H1 (cell line): Measurements from ENCODE around the gene ZNF74. TPM values are rescaled to one million over a fixed set of nuclear protein-coding genes. Genes with fewer than 3 reads are reported as not detected.

Source experiments
- CTCF ChIA-PET: fragments of 300-600 bp; sonication (Branson Sonifier 250); formaldehyde crosslinking; loops from one replicate; lab custom pipeline; 2021; ENCODE audit not compliant: partially characterized antibody; lab: Charles Lee
- POLR2A ChIA-PET: fragments of 300-600 bp; sonication (Branson Sonifier 250); formaldehyde crosslinking; loops from one replicate; lab custom pipeline; 2021; ENCODE audit warnings: inconsistent platforms; ENCODE audit not compliant: partially characterized antibody; lab: Charles Lee
- DNase-seq, 2 experiments: peaks; one replicate each; pipeline versions ENCODE4 v3.0.0 to v3.0.0-alpha.2; 2010 to 2022; ENCODE audit warnings: low spot score in 2 of 2, low read depth in 1 of 2, mixed read lengths in 1 of 2
- FAIRE-seq: peaks from 2 replicates; lab custom pipeline; 2011; peaks lifted over from hg19 to GRCh38; lab: Jason Lieb, UNC
- H2AFZ ChIP-seq: 2 replicates; pipeline ENCODE4 v1.8.1; 2012; ENCODE audit warnings: low read length, inconsistent platforms
- H2AK5ac ChIP-seq: 2 replicates; pipeline ENCODE4 v1.6.1; 2013; ENCODE audit warnings: low read depth, low read length
- H2BK120ac ChIP-seq: replicated peaks from 2 replicates; pipeline ENCODE3; 2013; ENCODE audit warnings: low read depth, low read length, inconsistent platforms
- H2BK12ac ChIP-seq: 2 replicates; pipeline ENCODE4 v1.6.1; 2013; ENCODE audit warnings: low read depth, low read length
- H2BK15ac ChIP-seq: 2 replicates; pipeline ENCODE4 v1.6.1; 2013; ENCODE audit warnings: low read length
- H2BK20ac ChIP-seq: 2 replicates; pipeline ENCODE4 v1.6.1; 2013; ENCODE audit warnings: low read length
- H2BK5ac ChIP-seq: 2 replicates; pipeline ENCODE4 v1.6.1; 2013; ENCODE audit warnings: low read depth, low read length
- H3K14ac ChIP-seq: 2 replicates; pipeline ENCODE4 v1.6.1; 2013; ENCODE audit warnings: inconsistent platforms; ENCODE audit not compliant: insufficient read length
- H3K18ac ChIP-seq: 2 replicates; pipeline ENCODE4 v1.6.1; 2013; ENCODE audit warnings: low read length; ENCODE audit errors: extremely low read depth
- H3K23ac ChIP-seq: 2 replicates; pipeline ENCODE4 v1.6.1; 2013; ENCODE audit warnings: inconsistent platforms; ENCODE audit not compliant: insufficient read length
- H3K23me2 ChIP-seq: 2 replicates; pipeline ENCODE4 v1.6.1; 2013; ENCODE audit warnings: low read depth, low read length
- H3K27ac ChIP-seq: 2 replicates; pipeline ENCODE4 v1.6.1; 2011; ENCODE audit warnings: low read depth, low read length, inconsistent platforms
- H3K27me3 ChIP-seq, 4 experiments: replicated peaks in 1 of 4; 1 replicate in 1 of 4; 2 replicates in 3 of 4; pipeline versions ENCODE4 v1.6.1 to v1.8.1; 2011 to 2013; ENCODE audit warnings: low read length in 3 of 4, mild to moderate bottlenecking in 3 of 4, inconsistent platforms in 2 of 4, mixed read lengths in 2 of 4, moderate library complexity in 1 of 4; ENCODE audit not compliant: control insufficient read depth in 3 of 4, insufficient read depth in 3 of 4; ENCODE audit errors: extremely low read depth in 1 of 4
- H3K36me3 ChIP-seq, 4 experiments: 2 replicates each; pipeline versions ENCODE4 v1.6.1 to v1.8.1; 2011 to 2013; ENCODE audit warnings: mild to moderate bottlenecking in 4 of 4, low read length in 3 of 4, moderate library complexity in 2 of 4, control low read depth in 1 of 4, inconsistent platforms in 1 of 4; ENCODE audit not compliant: insufficient read depth in 4 of 4, control insufficient read depth in 2 of 4
- H3K4ac ChIP-seq: replicated peaks from 2 replicates; pipeline ENCODE3; 2013; ENCODE audit warnings: low read length, low read depth, mixed read lengths, inconsistent platforms; ENCODE audit not compliant: insufficient read length
- H3K4me1 ChIP-seq, 4 experiments: replicated peaks in 1 of 4; 1 replicate in 1 of 4; 2 replicates in 3 of 4; pipeline versions ENCODE4 v1.6.1 to v1.8.1; 2011 to 2013; ENCODE audit warnings: low read length in 3 of 4, inconsistent platforms in 2 of 4, mixed read lengths in 1 of 4; ENCODE audit not compliant: insufficient read depth in 4 of 4, control insufficient read depth in 3 of 4
- H3K4me2 ChIP-seq, 2 experiments: 2 replicates each; pipeline versions ENCODE4 v1.6.1 to v1.8.1; 2011 to 2013; ENCODE audit warnings: low read depth in 2 of 2, low read length in 2 of 2, control low read depth in 1 of 2, inconsistent platforms in 1 of 2, mild to moderate bottlenecking in 1 of 2; ENCODE audit not compliant: insufficient read depth in 1 of 2
- H3K4me3 ChIP-seq, 4 experiments: fragments of 200-600, 300-600 bp in 1 of 4; sonication (generic), shearing (Covaris generic), sonication (Bioruptor Twin) in 1 of 4; 2 replicates each; pipeline versions ENCODE4 v1.5.1 to v1.8.1; 2011 to 2016; ENCODE audit warnings: low read length in 4 of 4, low read depth in 3 of 4, control low read depth in 2 of 4, inconsistent platforms in 2 of 4, mild to moderate bottlenecking in 2 of 4, mixed read lengths in 1 of 4, moderate library complexity in 1 of 4; ENCODE audit not compliant: insufficient read depth in 2 of 4; ENCODE audit errors: extremely low read depth in 1 of 4
- H3K56ac ChIP-seq: replicated peaks from 2 replicates; pipeline ENCODE3; 2013; ENCODE audit warnings: low read depth, mild to moderate bottlenecking, mixed read lengths, low read length, inconsistent platforms; ENCODE audit not compliant: insufficient read length
- H3K79me1 ChIP-seq: 2 replicates; pipeline ENCODE4 v1.6.1; 2013; ENCODE audit warnings: low read depth, low read length, control low read depth
- H3K79me2 ChIP-seq, 2 experiments: 2 replicates each; pipeline versions ENCODE4 v1.6.1 to v1.8.1; 2012 to 2013; ENCODE audit warnings: low read length in 2 of 2, mild to moderate bottlenecking in 2 of 2, inconsistent platforms in 1 of 2; ENCODE audit not compliant: insufficient read depth in 2 of 2, control insufficient read depth in 1 of 2
- H3K9ac ChIP-seq, 4 experiments: replicated peaks in 1 of 4; 1 replicate in 1 of 4; 2 replicates in 3 of 4; pipeline versions ENCODE4 v1.6.1 to v1.8.1; 2011 to 2013; ENCODE audit warnings: low read depth in 3 of 4, low read length in 3 of 4, control low read depth in 2 of 4, mild to moderate bottlenecking in 2 of 4, moderate library complexity in 2 of 4, inconsistent platforms in 1 of 4; ENCODE audit errors: extremely low read depth in 1 of 4
- H3K9me3 ChIP-seq, 2 experiments: 2 replicates each; pipeline versions ENCODE4 v1.6.1 to v1.8.1; 2012 to 2013; ENCODE audit warnings: mild to moderate bottlenecking in 2 of 2, moderate library complexity in 2 of 2, control low read depth in 1 of 2, inconsistent platforms in 1 of 2, low read depth in 1 of 2, low read length in 1 of 2, mixed read lengths in 1 of 2; ENCODE audit not compliant: insufficient read depth in 2 of 2
- H4K20me1 ChIP-seq, 2 experiments: replicated peaks in 1 of 2; 2 replicates each; pipeline versions ENCODE3 to v1.8.1; 2011 to 2013; ENCODE audit warnings: inconsistent platforms in 2 of 2, low read length in 2 of 2, mild to moderate bottlenecking in 1 of 2; ENCODE audit not compliant: insufficient read depth in 2 of 2, control insufficient read depth in 1 of 2
- H4K5ac ChIP-seq: 2 replicates; pipeline ENCODE4 v1.6.1; 2013; ENCODE audit warnings: low read length, low read depth, mixed read lengths, inconsistent platforms; ENCODE audit not compliant: insufficient read length
- H4K8ac ChIP-seq: 2 replicates; pipeline ENCODE4 v1.8.0; 2013; ENCODE audit warnings: mild to moderate bottlenecking, moderate library complexity, low read length, inconsistent platforms; ENCODE audit not compliant: insufficient read depth; ENCODE audit errors: extremely low read depth
- H4K91ac ChIP-seq: replicated peaks from 2 replicates; pipeline ENCODE3; 2013; ENCODE audit warnings: low read length, mixed read lengths, inconsistent platforms; ENCODE audit not compliant: insufficient read length
- PHF8 ChIP-seq: fragments of 200-600 bp; sonication (generic); conservative IDR thresholded peaks from 2 replicates; pipeline ENCODE4 v1.7.1; 2012; ENCODE audit warnings: low read depth, mild to moderate bottlenecking, inconsistent platforms, low read length, moderate library complexity
- WGBS, 2 experiments: shearing (Covaris generic) in 1 of 2; methylation state at CpG; one replicate each; pipeline versions ENCODE4 v1.1.6 to v1.1.7; 2013 to 2015; ENCODE audit warnings: low lambda C conversion rate in 2 of 2, mixed read lengths in 2 of 2, inconsistent platforms in 1 of 2, low coverage in 1 of 2, missing lambda C conversion rate in 1 of 2; ENCODE audit not compliant: insufficient replicate concordance in 2 of 2, insufficient coverage in 1 of 2, insufficient read length in 1 of 2; ENCODE audit errors: extremely low coverage in 1 of 2, missing lambda C conversion rate in 1 of 2; 5-methylcytosine and 5-hydroxymethylcytosine counted together
- polyA plus RNA-seq, 7 experiments: library from polyadenylated mRNA; depleted of rRNA in 3 of 7; stranded (reverse) in 5 of 7; unstranded in 2 of 7; fragments of >200 nt in 5 of 7; fragments of 200-250 nt in 2 of 7; gene quantifications; 1 replicate in 5 of 7; 2 replicates in 1 of 7; 4 replicates in 1 of 7; pipeline versions ENCODE4 v1.2.1 to v1.2.3, GENCODE V29; 2011 to 2013; ENCODE audit warnings: missing spikeins in 2 of 7, mixed read lengths in 2 of 7
- total RNA-seq: library from RNA; stranded (reverse); fragmentation: NEBNext Ultra II Directional; extraction: Animal tissue kit (Norgen Biotek cat#: 25700); gene quantifications from 2 replicates; pipeline ENCODE4 v1.2.1, GENCODE V29; 2021

Gene ZNF74
- total and polyA plus RNA-seq, 2 of the 8 experiments (the other 6 are each of a cell fraction or from before 2014, with no cell fraction given): 29.7 to 45.7 TPM

- no peak overlapping the region for H3K56ac ChIP-seq
- 75% methylated on average over 10 of the region's 13 CpGs; no CpG with 5 or more reads in 1 of the 2 experiments for WGBS, 2 experiments
- H4K5ac ChIP-seq: no peak overlapping the region
- no peak overlapping the region for H3K18ac ChIP-seq
- no peak overlapping the region for H2BK120ac ChIP-seq
- no peak overlapping the region for H3K4me2 ChIP-seq
- H3K14ac ChIP-seq: no peak overlapping the region
- no peak overlapping the region for H3K23ac ChIP-seq
- H3K23me2 ChIP-seq: peaks cover 17% of the 10 kb centered on the region; the same call in 1 of the 2 replicates
- no peak overlapping the region for H3K9ac ChIP-seq
- DNase-seq (no peak), FAIRE-seq (no peak)
- peaks cover 12 to 33% (median 30%) of the 10 kb centered on the region in 4 experiments for H3K27me3 ChIP-seq
- no peak overlapping the region for H3K4me3 ChIP-seq
- no peak overlapping the region for H3K4ac ChIP-seq
- H2AFZ ChIP-seq: no peak overlapping the region
- no peak overlapping the region for H3K27ac ChIP-seq
- peaks cover 0 to 3% (median 0%) of the 10 kb centered on the region in 4 experiments; a peak in 1 of 8 replicates for H3K36me3 ChIP-seq
- H2BK15ac ChIP-seq: no peak overlapping the region
- CTCF ChIA-PET: interaction anchor here (0.6 to 4.2 kb wide), 4 partner anchors 14 to 1124 kb away, joined by 3 to 47 read pairs (median 7); no protein-coding TSS in a partner anchor
- peaks cover 2 to 4% of the 10 kb centered on the region in 2 experiments for H4K20me1 ChIP-seq
- H4K91ac ChIP-seq: no peak overlapping the region
- no peak overlapping the region for H2BK12ac ChIP-seq
- no peak overlapping the region for H2BK5ac ChIP-seq
- H3K9me3 ChIP-seq: no peaks in the 10 kb centered on the region
- no peaks in the 10 kb centered on the region for H3K79me2 ChIP-seq
- peaks cover 0 to 13% (median 6%) of the 10 kb centered on the region in 4 experiments; a peak in 5 of 7 replicates for H3K4me1 ChIP-seq
- H4K8ac ChIP-seq: no peak overlapping the region
- no peaks in the 10 kb centered on the region; the same call in 1 of the 2 replicates for H3K79me1 ChIP-seq
- H2AK5ac ChIP-seq: no peak overlapping the region
- H2BK20ac ChIP-seq: no peak overlapping the region
- POLR2A ChIA-PET: interaction anchor here (0.8 to 1.1 kb wide), 2 partner anchors 11 to 24 kb away, joined by 3 to 4 read pairs; no protein-coding TSS in a partner anchor
- TF ChIP-seq PHF8: no peak
These were observed 47.0 kb downstream of the ZNF74 start for GRCh38 chr22:20440637-20441591.
